H9 (cell line): Measurements from ENCODE around the gene INSL3. TPM values are rescaled to one million over a fixed set of nuclear protein-coding genes. Genes with fewer than 3 reads are reported as not detected.

ENCODE experiments used
- DNase-seq: peaks from one replicate; pipeline ENCODE4 v3.0.0-alpha.2; 2017
- H2AFZ ChIP-seq: one replicate; pipeline ENCODE4 v1.6.1; 2013; ENCODE audit warnings: mild to moderate bottlenecking, low read length, control low read depth, moderate library complexity
- H2AK5ac ChIP-seq: 2 replicates; pipeline ENCODE4 v1.6.1; 2013; ENCODE audit warnings: low read length, control low read depth, mixed read lengths; ENCODE audit not compliant: insufficient read length
- H2BK120ac ChIP-seq: one replicate; pipeline ENCODE4 v1.6.1; 2013; ENCODE audit warnings: low read depth, mild to moderate bottlenecking, low read length, control low read depth, inconsistent platforms; ENCODE audit not compliant: poor library complexity, severe bottlenecking
- H2BK12ac ChIP-seq: 2 replicates; pipeline ENCODE4 v1.6.1; 2013; ENCODE audit warnings: low read length, control low read depth, mixed read lengths, low read depth; ENCODE audit not compliant: insufficient read length
- H2BK15ac ChIP-seq: 2 replicates; pipeline ENCODE4 v1.6.1; 2013; ENCODE audit warnings: low read depth, low read length, control low read depth
- H2BK20ac ChIP-seq: one replicate; pipeline ENCODE4 v1.6.1; 2013; ENCODE audit warnings: low read depth, mild to moderate bottlenecking, low read length, control low read depth, inconsistent platforms; ENCODE audit not compliant: poor library complexity, severe bottlenecking
- H2BK5ac ChIP-seq: 2 replicates; pipeline ENCODE4 v1.6.1; 2013; ENCODE audit warnings: low read length, control low read depth, mixed read lengths; ENCODE audit not compliant: insufficient read length
- H3K14ac ChIP-seq: 2 replicates; pipeline ENCODE4 v1.6.1; 2013; ENCODE audit warnings: low read length, control low read depth; ENCODE audit not compliant: insufficient read depth
- H3K18ac ChIP-seq: 2 replicates; pipeline ENCODE4 v1.6.1; 2013; ENCODE audit warnings: low read depth, mild to moderate bottlenecking, mixed read lengths, low read length, control low read depth; ENCODE audit not compliant: insufficient read length
- H3K23ac ChIP-seq: 2 replicates; pipeline ENCODE4 v1.6.1; 2013; ENCODE audit warnings: low read length, control low read depth, mixed read lengths, low read depth; ENCODE audit not compliant: insufficient read length
- H3K23me2 ChIP-seq: 2 replicates; pipeline ENCODE4 v1.6.1; 2013; ENCODE audit warnings: low read depth, mild to moderate bottlenecking, mixed read lengths, low read length, control low read depth; ENCODE audit not compliant: insufficient read length, poor library complexity, severe bottlenecking
- H3K27ac ChIP-seq: 2 replicates; pipeline ENCODE4 v1.5.1; 2013; ENCODE audit warnings: low read length, control low read depth, mixed read lengths, low read depth; ENCODE audit not compliant: insufficient read length
- H3K27me3 ChIP-seq: 2 replicates; pipeline ENCODE4 v1.6.1; 2013; ENCODE audit warnings: low read length, control low read depth, inconsistent platforms; ENCODE audit not compliant: insufficient read depth
- H3K4ac ChIP-seq: 2 replicates; pipeline ENCODE4 v1.6.1; 2013; ENCODE audit warnings: low read depth, mild to moderate bottlenecking, control low read depth, inconsistent platforms, low read length, moderate library complexity
- H3K4me1 ChIP-seq: 2 replicates; pipeline ENCODE4 v1.6.1; 2013; ENCODE audit warnings: low read length, control low read depth, inconsistent platforms; ENCODE audit not compliant: insufficient read depth
- H3K4me2 ChIP-seq: 2 replicates; pipeline ENCODE4 v1.6.1; 2013; ENCODE audit warnings: low read length, control low read depth, mixed read lengths; ENCODE audit not compliant: insufficient read length, insufficient read depth
- H3K56ac ChIP-seq: 2 replicates; pipeline ENCODE4 v1.6.1; 2013; ENCODE audit warnings: low read depth, mild to moderate bottlenecking, mixed read lengths, low read length, control low read depth; ENCODE audit not compliant: insufficient read length
- H3K79me1 ChIP-seq: 2 replicates; pipeline ENCODE4 v1.6.1; 2013; ENCODE audit warnings: low read depth, mild to moderate bottlenecking, moderate library complexity, low read length, control low read depth, inconsistent platforms; ENCODE audit not compliant: insufficient read depth, poor library complexity, severe bottlenecking
- H3K79me2 ChIP-seq: 2 replicates; pipeline ENCODE4 v1.6.1; 2013; ENCODE audit warnings: low read length, control low read depth, inconsistent platforms; ENCODE audit not compliant: insufficient read depth
- H3K9ac ChIP-seq: 2 replicates; pipeline ENCODE4 v1.6.1; 2013; ENCODE audit warnings: low read length, control low read depth, mixed read lengths; ENCODE audit not compliant: insufficient read length; ENCODE audit errors: extremely low read depth
- H3K9me3 ChIP-seq: one replicate; pipeline ENCODE4 v1.6.1; 2013; ENCODE audit warnings: low read depth, low read length, inconsistent platforms; ENCODE audit not compliant: control insufficient read depth
- H3T11ph ChIP-seq: one replicate; pipeline ENCODE4 v1.6.1; 2013; ENCODE audit warnings: mild to moderate bottlenecking, low read length, control low read depth, inconsistent platforms
- H4K20me1 ChIP-seq: one replicate; pipeline ENCODE4 v1.6.1; 2013; ENCODE audit not compliant: control insufficient read depth, insufficient read length, insufficient read depth
- H4K5ac ChIP-seq: 2 replicates; pipeline ENCODE4 v1.6.1; 2013; ENCODE audit warnings: low read depth, mild to moderate bottlenecking, mixed read lengths, low read length, control low read depth; ENCODE audit not compliant: insufficient read length
- H4K8ac ChIP-seq: replicated peaks from 2 replicates; pipeline ENCODE4 v1.6.1; 2013; ENCODE audit warnings: low read length, control low read depth, mixed read lengths, low read depth; ENCODE audit not compliant: insufficient read length
- H4K91ac ChIP-seq: 2 replicates; pipeline ENCODE4 v1.6.1; 2013; ENCODE audit warnings: low read depth, mild to moderate bottlenecking, moderate library complexity, mixed read lengths, low read length, control low read depth; ENCODE audit not compliant: insufficient read length
- H3K27ac Mint-ChIP-seq, 3 experiments: 2 replicates in 2 of 3; 3 replicates in 1 of 3; pipeline ENCODE4 v1.8.0; 2020 to 2021; ENCODE audit warnings: mixed read lengths in 3 of 3, mild to moderate bottlenecking in 1 of 3, moderate library complexity in 1 of 3
- H3K27me3 Mint-ChIP-seq: 2 replicates; pipeline ENCODE4 v1.8.0; 2021; ENCODE audit warnings: low read depth, mild to moderate bottlenecking, moderate library complexity, mixed read lengths
- H3K36me3 Mint-ChIP-seq, 3 experiments: 2 replicates in 2 of 3; 3 replicates in 1 of 3; pipeline ENCODE4 v1.8.0; 2020 to 2021; ENCODE audit warnings: low read depth in 3 of 3, mixed read lengths in 3 of 3; ENCODE audit not compliant: insufficient read depth in 1 of 3
- H3K4me1 Mint-ChIP-seq, 2 experiments: 2 replicates each; pipeline ENCODE4 v1.8.0; 2020; ENCODE audit warnings: mixed read lengths in 2 of 2
- H3K4me3 Mint-ChIP-seq, 2 experiments: 2 replicates in 1 of 2; 3 replicates in 1 of 2; pipeline ENCODE4 v1.8.0; 2020 to 2021; ENCODE audit warnings: mild to moderate bottlenecking in 2 of 2, mixed read lengths in 2 of 2, moderate library complexity in 1 of 2
- H3K9me3 Mint-ChIP-seq, 2 experiments: 2 replicates in 1 of 2; 3 replicates in 1 of 2; pipeline ENCODE4 v1.8.0; 2020; ENCODE audit warnings: mild to moderate bottlenecking in 2 of 2, mixed read lengths in 2 of 2, moderate library complexity in 1 of 2
- CTCF ChIP-seq: fragments of 200-600 bp; sonication (generic); conservative IDR thresholded peaks from 3 replicates; pipeline ENCODE4 v1.8.0; 2021; ENCODE audit warnings: antibody characterized with exemption, mild to moderate bottlenecking
- WGBS: extraction: QIAGEN DNeasy Blood & Tissue Kit; methylation state at CpG from one replicate; pipeline ENCODE4 v1.1.7; 2013; ENCODE audit warnings: missing lambda C conversion rate, low lambda C conversion rate, mixed read lengths; ENCODE audit not compliant: insufficient read length; ENCODE audit errors: extremely low coverage; 5-methylcytosine and 5-hydroxymethylcytosine counted together
- total RNA-seq: library from RNA; stranded (reverse); gene quantifications from 2 replicates; pipeline ENCODE4 v1.2.1, GENCODE V29; 2021

INSL3 gene
- total RNA-seq, 1 experiment from 2014 or later, result 0.63 TPM

GRCh38 chr19:17860993-17861360, 39.7 kb upstream of the INSL3 start:
- Mint-ChIP-seq H3K4me1 (peaks cover 13 to 30% of the 10 kb centered on the region in 2 experiments), H3K36me3 (peaks cover 40 to 64% (median 51%) of the 10 kb centered on the region in 3 experiments), H3K4me3 (peak overlapping the region; percentile 99 to 100), H3K27ac (peak overlapping the region; percentile 96 to 99 (median 97); a peak in 6 of 7 replicates), H3K27me3 (no peaks in the 10 kb centered on the region; the same call in 1 of the 2 replicates), H3K9me3 (peaks cover 0 to 2% of the 10 kb centered on the region in 2 experiments; a peak in 2 of 5 replicates)
- no peak overlapping the region for H3K18ac ChIP-seq
- H4K8ac ChIP-seq, result no peak overlapping the region
- H3T11ph ChIP-seq, result no peak overlapping the region
- H2AK5ac ChIP-seq, result no peak overlapping the region
- H3K79me1 ChIP-seq, result peaks cover 7% of the 10 kb centered on the region
- no peak overlapping the region for H3K56ac ChIP-seq
- H3K4ac ChIP-seq, result no peak overlapping the region
- H2AFZ ChIP-seq, result no peak overlapping the region
- no peak for DNase-seq
- no peak overlapping the region for H2BK15ac ChIP-seq
- H3K9me3 ChIP-seq, result no peaks in the 10 kb centered on the region
- no peaks in the 10 kb centered on the region for H4K20me1 ChIP-seq
- H3K23me2 ChIP-seq, result peaks cover 4% of the 10 kb centered on the region
- 0 out of 2 replicates have a peak overlapping the region, but pooled peaks have one; percentile 4 for H3K14ac ChIP-seq
- H3K9ac ChIP-seq, result peak overlapping the region; percentile 99
- H2BK20ac ChIP-seq, result no peak overlapping the region
- no peaks in the 10 kb centered on the region for H3K27me3 ChIP-seq
- H3K79me2 ChIP-seq, result peaks cover 16% of the 10 kb centered on the region; the same call in 1 of the 2 replicates
- no peak overlapping the region for H2BK120ac ChIP-seq
- H3K4me1 ChIP-seq, result no peaks in the 10 kb centered on the region
- no peak overlapping the region for H3K23ac ChIP-seq
- H4K5ac ChIP-seq, result no peak overlapping the region
- H3K27ac ChIP-seq, result peak overlapping the region; percentile 37
- peak overlapping the region; percentile 100 for H3K4me2 ChIP-seq
- no peak overlapping the region for H2BK5ac ChIP-seq
- no peak overlapping the region for H2BK12ac ChIP-seq
- no CpG with 5 or more reads among the region's 7 CpGs for WGBS
- TF ChIP-seq CTCF, result no peak
- no peak overlapping the region for H4K91ac ChIP-seq
